GM13977 (cell line): ENCODE results near the gene RSRC1.

Experiments used
- DNase-seq: peaks from one replicate; pipeline ENCODE4 v3.0.0; 2012; ENCODE audit warnings: low spot score
- CTCF ChIP-seq: IDR thresholded peaks from 2 replicates; pipeline ENCODE4 v1.5.1; 2012; ENCODE audit warnings: mild to moderate bottlenecking, control low read depth; ENCODE audit not compliant: insufficient read depth; ENCODE audit errors: extremely low read depth, missing control alignments
- in situ Hi-C: fragments of 300-500 bp; cut with MboI; formaldehyde crosslinking; loops from one replicate; pipeline ENCODE4 v1.12.0; 2022; ENCODE audit warnings: low sequenced_read_pairs, low pct_unique_long_range_greater_than_20kb, mixed read lengths, inconsistent platforms; ENCODE audit not compliant: unreplicated experiment

Gene RSRC1

GRCh38 chr3:158369279-158369678 is 259.4 kb downstream of the RSRC1 start:
- no peak for TF ChIP-seq CTCF
- no peak for DNase-seq
- in situ Hi-C loops, result no loop called here

GRCh38 chr3:158379517-158379916 is 269.6 kb downstream of the RSRC1 start:
- no peak for TF ChIP-seq CTCF
- in situ Hi-C loops, result no loop called here
- no peak for DNase-seq

- TF ChIP-seq CTCF, result no peak
- in situ Hi-C loops, result no loop called here
- no peak for DNase-seq
Measured at GRCh38 chr3:158381262-158381868, 271.5 kb downstream of the RSRC1 start.

- in situ Hi-C loops, result no loop called here
- no peak for DNase-seq
- no peak for TF ChIP-seq CTCF
Measured at GRCh38 chr3:158382479-158382878, 272.6 kb downstream of the RSRC1 start.

- no peak for TF ChIP-seq CTCF
- peak; percentile 48 for DNase-seq
- in situ Hi-C loops, result no loop called here
Measured at GRCh38 chr3:158384019-158384418, 274.1 kb downstream of the RSRC1 start.

- no peak for DNase-seq
- TF ChIP-seq CTCF, result no peak
- in situ Hi-C loops, result no loop called here
Measured at GRCh38 chr3:158395421-158395820, 285.5 kb downstream of the RSRC1 start.
